ENCODE data around the gene HNRNPLL.
A peak's percentile ranks its signal among the peaks of the same experiment; 100 is the strongest.

HNRNPLL gene

DNA sequence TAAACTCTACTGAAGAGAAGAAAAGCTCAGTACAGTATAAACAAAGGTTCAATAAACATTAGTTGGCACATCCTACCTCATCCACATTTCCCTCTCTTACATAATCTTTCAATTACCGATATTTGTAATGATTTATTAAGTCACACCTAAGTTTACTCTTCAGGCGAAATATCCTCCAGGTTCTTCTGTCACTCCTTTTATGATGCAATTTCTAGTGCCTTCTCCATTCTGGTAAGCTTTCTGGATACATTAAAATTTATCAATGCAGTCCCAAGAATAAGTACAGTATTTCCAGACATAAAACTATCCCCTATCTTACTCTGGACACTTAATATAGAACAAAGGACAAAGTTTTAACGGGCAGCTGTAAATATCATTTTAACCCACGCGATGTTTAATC is 5.6 kb downstream of the HNRNPLL start:
- no peak for FAIRE-seq
- no peak for DNase-seq (ENCODE audit: low spot score)

DNA sequence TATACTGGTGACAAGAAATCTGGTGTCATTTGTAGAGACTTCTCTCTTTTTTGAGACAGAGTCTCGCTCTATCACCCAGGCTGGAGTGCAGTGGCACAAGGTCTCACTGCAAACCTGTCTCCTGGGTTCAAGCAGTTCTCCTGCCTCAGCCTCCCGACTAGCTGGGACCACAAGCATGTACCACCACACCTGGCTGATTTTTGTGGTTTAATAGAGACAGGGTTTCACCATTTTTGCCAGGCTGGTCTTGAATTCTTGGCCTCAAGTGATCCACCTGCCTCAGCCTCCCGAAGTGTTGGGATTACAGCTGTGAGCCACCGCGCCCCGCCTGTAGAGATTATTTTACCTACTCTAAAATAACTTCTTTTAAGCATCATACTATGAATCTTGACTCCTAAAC is 6.5 kb downstream of the HNRNPLL start:
- DNase-seq (ENCODE audit: low spot score) = no peak
- no peak for FAIRE-seq

DNA sequence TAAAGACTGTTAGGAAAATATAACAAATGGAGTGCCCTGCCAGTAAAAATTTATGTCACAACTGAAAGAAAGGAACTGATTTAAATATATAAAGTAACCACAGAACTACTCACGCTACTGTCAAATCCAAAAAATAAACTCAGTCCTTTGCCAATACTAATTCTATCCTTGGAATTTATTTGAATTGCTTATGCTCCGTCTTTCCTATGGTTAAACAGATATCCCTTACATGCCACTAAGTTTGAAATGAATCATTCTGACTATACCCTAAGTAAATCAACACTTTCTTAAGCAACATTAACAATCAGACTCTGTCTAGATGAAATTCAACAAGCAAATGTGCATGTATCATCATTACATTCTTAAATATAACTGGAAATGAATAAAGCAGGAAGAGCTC is 9.8 kb downstream of the HNRNPLL start:
- FAIRE-seq (no peak), DNase-seq (ENCODE audit: low spot score) (no peak)

DNA sequence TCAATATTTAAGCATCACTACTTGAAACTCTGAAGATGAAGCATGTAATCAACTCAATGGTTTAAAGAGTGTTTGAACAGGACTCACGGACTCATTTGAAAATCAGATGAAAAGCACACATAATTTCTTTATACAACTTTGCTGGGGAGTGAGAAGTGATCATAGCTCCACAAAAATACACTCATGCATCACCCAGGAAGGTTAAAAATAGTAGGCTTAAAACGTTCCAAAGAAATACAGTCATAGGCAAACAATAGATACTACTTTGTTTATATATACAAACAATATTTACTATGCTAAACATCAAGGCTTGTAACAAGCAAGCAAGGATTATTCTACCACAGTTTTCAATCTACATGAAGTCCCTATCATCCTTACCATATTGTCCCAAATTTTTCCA is 11.6 kb downstream of the HNRNPLL start:
- FAIRE-seq (no peak), DNase-seq (ENCODE audit: low spot score) (no peak)

DNA sequence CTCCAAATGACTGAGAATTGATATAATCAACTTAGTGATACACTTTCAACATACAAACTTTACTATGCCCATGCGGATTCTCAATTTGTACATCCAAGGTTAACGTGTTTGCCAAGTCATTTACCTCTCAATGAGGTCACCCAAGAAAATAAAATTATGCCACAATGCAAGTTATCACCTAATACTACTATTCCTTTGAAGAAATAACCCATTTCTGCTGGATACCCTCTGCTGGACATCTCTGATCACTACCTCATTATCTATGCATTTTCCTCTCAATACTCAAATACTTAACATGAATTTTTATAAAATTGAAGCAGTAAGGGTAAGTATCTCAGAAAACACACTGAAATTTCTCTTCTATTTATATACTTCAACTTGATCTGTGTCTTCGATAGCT is 12.7 kb downstream of the HNRNPLL start:
- DNase-seq (ENCODE audit: low spot score) = no peak
- no peak for FAIRE-seq

DNA sequence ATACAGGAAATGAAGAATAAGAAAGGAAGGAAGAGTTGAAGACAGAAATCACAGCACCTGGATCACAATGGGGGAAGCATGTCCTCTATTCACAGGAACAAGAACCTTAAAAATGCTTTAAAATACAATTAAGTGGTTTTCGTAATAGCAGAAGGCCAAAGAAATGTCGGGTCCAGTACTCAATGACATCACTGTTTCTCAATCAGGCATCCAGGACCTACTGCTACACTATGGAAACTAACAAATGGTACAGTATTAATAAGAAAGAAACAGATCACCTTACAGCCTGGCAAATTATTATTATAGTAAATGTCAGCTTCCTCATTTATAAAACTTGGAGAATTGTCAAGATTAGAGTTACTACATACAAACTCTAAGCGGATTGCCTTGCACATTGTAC is 15.8 kb downstream of the HNRNPLL start:
- DNase-seq (ENCODE audit: low spot score) (no peak), FAIRE-seq (no peak)

DNA sequence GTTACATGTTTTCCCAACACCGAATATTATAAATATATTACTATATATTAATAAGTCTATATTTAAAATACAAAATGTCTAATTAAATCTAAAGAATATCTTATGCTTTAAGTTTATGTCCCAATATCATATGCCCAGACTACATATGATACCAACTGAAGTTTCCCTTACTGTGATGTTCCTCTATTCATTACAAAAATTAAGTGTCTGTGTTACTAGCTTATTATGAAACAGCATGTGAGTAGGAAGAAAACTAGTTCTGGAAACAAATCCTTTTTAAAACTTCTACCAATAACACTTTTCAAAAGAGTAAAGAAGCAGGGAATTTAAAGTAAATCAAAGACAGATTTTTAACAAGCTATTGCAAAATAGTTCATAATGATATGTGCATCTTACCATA is 17.8 kb downstream of the HNRNPLL start:
- FAIRE-seq = no peak
- DNase-seq (ENCODE audit: low spot score) = no peak

DNA sequence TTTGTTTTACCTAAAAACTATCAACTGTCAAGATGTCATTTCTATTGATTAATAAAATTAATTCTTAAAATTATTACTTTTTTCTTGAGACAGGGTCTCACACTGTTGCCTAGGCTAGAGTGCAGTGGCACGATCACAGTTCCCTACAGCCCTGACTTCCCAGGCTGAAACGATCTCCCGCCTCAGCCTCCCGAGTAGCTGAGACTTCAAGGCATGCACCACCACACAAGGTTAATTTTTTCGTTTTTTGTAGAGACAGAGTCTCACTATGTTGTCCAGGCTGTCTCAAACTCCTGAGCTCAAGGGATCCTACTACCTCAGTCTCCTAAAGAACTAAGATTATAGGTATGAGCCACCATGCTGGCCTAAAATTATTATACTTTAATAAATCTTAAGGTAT is 18.7 kb downstream of the HNRNPLL start:
- no peak for FAIRE-seq
- no peak for DNase-seq (ENCODE audit: low spot score)

DNA sequence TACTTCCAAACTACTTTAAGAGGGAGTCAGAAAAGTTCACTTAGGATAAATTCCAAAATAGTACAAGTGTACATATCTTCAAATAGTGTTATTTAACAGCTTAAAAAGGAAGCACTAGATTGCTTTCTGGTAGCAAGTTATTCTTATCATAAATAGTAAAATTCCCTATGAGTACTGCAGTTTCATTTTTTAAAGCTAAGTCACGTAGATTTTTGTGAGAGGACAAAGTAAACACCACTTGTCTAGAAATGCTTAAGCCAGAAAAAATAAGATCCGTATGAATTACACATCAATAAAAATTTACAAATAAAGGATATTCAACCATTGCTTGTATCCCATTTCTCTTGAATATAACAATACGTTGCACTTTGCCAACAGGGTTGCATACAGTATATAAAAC is 19.2 kb downstream of the HNRNPLL start:
- no peak for FAIRE-seq
- no peak for DNase-seq (ENCODE audit: low spot score)

DNA sequence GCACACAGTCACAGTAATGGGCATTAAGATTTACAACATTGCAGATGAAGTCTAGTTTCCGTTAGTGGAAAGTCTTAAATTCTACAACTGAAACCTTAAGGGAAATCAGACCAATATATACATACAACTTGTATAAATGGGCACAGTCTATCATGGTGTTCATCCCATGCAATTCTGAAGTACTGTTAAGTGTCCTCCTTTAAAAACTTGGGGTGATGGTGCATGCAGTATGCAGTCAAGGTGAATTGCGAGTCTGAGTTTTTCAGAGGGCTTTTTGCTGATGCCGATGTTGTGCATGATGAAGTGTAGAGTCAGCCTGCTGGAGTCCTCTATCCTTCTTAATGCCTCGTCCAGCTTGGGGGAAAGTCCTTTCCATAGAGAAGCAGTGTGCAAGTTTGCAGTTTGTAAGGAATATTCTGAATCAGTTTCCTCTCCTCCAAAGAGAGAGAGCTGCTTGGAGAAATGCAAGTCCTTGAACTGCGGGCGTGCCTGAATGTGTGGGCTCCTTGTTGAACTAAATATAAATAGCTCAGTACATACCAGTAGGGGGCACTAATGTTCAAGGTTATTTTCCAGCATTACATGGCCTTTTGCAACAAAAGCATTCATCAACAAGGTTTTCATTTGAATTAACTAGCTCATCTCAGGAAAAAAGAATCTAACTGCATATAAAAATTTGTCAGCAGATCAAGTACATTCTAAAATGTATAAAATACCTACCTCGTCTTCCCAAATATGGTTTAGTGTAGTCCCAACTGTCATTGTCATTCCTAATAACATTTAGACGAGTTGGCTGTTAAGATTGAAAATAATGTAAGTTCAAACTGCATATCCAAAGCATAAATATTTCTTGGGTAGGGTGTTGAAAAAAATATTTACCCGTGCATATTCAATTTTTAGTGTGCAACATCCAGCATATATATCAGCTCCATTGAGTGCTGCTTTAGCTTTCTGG is 21.3 kb downstream of the HNRNPLL start:
- DNase-seq (ENCODE audit: low spot score) = peak; percentile 48
- FAIRE-seq = no peak

DNA sequence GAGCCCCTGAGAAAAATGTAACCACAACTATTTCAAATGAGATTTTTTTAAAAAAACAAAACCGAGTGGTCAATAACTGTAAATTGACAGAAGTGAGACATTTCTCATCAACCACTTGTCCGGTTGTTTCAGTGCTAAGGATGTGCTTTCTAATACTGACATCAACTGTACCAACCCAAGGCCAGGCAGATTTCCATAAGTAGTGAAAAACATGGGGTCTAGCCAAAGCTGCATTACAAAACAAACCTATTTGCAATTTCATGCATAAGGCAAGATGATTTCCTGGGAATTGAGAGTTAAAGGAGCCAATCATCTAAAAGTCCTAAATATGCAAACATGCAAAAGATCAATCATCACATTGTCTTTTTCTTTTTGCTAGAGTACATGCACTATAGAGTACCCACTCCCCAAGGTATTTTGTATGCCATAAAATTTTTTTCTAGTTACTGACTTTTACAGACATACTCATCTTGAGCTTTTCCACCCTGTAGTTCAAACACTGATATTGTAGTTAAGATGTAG is 22.6 kb downstream of the HNRNPLL start:
- no peak for DNase-seq (ENCODE audit: low spot score)
- FAIRE-seq = no peak

DNA sequence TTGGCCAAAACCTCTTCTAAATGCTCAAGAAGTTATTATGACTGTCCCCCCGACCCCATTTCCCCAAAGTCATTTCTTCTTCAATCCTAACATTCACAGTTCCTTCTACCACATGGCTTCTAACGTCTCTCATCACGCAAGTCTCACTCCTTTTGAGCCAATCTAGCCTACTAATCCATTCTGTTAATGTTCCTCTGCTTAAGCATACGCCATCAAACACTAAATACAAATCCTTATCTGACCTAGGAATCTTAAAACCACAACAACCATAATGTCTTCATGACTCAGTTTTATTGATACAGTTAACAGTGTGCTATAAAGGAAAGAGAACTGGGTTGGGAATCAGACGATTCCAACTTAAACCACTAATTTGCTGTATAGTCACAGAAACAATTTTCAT is 23.9 kb downstream of the HNRNPLL start:
- no peak for DNase-seq (ENCODE audit: low spot score)
- FAIRE-seq = no peak

DNA sequence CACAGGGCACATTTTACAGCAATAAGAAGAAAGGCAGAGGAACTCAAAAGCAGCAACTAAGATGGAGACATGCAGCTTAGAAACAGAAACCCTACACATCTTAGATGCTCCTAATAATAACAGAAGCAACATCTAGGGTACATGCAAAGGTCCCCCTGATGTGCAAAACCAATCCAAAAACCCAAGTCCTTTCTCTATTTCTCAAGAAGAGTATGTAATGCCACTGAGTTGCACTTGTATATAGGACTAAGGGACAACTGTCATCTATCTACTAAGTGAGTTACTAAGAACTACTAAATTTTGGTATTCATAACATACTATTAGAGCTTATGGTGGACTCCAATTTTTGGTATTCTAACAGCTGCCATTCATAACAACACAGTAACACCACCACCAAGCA is 28.4 kb downstream of the HNRNPLL start:
- DNase-seq (ENCODE audit: low spot score) = no peak
- FAIRE-seq = no peak

DNA sequence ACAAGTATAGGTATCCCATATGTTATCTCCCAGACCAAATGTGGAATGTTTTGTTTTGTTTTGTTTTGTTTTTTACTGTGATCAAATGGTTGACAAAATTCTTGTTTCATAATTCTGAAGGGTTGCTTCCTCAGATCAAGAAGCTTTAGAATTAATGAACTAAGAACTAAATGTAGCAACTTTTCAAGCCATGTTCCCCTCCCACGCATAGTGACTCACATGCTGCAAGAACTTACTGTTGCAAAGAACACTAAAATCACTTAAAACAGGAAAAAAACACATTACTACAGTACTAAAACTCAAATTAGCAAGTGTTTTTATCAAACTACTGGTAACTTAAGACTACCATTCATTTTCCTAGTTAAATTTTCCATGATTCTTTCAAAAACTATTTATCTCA is 30.6 kb downstream of the HNRNPLL start:
- no peak for DNase-seq (ENCODE audit: low spot score)
- FAIRE-seq = no peak

DNA sequence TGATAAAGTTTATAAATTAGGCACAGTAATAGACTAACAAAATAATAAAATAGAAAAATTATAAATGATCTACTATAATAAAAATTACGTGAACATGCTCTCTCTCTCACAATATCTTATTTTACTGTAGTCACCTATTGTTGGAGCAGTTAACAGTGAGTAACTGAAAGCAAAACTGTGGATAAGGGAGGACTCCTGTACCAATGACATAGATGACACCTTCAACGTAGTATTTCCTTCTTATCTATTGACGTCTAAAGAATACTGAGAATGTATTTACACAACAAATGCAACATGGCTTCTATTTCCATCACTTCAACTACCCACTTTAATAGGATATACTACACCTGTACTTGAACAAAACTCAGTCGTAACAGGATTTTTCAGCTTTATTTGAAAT is 31.5 kb downstream of the HNRNPLL start:
- DNase-seq (ENCODE audit: low spot score) = no peak
- FAIRE-seq = no peak

DNA sequence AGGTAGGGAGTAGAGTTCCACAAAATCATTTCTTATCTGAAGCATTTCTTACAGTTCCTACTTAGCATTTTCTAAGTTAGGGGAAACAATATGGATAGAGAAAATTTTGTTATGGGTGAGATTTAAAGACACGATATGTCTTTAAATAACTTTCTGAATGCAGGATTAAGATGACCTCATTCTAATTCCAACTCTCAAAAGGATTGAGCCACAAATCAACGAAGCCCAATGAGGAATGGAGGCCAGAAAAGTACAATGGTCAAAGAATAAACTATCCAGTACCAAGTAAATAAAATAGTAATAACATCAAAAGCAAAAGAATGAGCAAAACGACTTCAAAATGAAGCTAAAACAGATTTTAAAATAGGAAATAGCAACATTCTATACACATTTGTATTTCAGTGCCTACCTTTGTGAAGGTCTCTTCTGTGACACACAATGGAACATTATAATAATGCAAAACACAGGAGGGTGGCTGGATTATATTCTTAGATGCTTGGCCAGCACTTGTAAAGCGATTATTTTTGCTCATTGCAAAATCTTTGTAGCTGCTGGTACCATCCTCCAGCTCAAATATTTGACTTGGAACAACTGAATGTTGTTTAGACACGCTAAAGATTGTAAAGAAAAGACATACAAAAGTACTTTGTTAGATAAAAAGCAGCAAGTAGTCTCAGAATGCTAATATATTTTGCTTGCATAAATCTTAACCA is 33.8 kb downstream of the HNRNPLL start:
- no peak for FAIRE-seq
- DNase-seq (ENCODE audit: low spot score) = no peak

DNA sequence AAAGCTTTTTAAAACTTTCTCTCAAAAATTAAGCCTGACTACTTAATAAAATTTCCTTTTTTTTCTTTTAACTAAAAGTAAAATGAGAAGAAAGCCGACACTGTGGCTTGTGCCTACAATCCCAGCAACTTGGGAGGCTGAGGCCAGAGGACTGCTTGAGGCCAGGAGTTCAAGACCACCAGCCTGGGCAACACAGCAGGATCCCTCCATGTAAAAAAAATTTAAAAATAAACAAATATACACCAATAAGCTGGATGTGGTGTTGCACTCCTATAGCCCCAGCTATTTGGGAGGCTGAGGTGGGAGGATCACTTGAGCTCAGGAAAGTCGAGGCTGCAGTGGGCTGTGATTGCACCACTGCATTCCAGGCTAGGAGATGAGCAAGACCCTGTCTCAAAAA is 37.4 kb downstream of the HNRNPLL start:
- no peak for DNase-seq (ENCODE audit: low spot score)
- FAIRE-seq = no peak

DNA sequence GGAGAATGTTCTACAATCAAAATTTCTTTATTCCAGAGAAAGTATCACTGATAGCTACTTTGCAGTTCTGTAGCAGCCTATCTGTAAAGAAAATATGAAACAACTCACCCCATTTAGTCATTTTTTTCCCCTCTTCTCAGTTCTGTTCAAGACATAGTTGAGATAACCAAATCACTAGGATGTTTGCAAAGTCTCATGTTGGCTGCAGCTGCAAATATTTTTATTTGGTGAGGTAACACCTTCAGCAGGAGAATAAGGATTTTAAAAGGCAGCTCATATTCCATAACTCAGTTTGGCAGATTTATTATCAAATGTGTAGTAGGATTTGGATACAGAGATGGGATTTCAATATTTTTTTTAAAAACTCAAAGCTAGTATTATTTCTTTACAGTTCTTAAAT is 41.0 kb downstream of the HNRNPLL start:
- DNase-seq (ENCODE audit: low spot score) (no peak), FAIRE-seq (no peak)

DNA sequence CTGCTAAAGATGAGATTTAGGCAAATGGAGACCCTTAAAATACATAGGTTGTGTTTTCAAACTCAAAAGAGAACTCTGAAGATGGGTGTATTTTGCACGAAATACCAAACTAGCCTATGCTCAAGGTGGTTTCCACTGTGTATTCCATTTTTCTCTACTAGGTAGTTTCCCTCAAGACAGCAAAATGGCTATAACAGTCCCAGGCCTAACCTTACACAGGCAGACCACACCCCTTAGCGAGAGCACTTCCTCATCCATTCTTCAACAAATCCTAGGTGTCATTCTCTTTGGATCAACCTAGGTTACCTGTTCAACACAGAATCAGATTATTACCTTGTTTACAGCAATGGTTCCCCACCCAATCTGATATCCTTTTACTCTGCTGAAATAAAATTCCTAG is 42.6 kb downstream of the HNRNPLL start:
- FAIRE-seq = peak; percentile 37
- no peak for DNase-seq (ENCODE audit: low spot score)

DNA sequence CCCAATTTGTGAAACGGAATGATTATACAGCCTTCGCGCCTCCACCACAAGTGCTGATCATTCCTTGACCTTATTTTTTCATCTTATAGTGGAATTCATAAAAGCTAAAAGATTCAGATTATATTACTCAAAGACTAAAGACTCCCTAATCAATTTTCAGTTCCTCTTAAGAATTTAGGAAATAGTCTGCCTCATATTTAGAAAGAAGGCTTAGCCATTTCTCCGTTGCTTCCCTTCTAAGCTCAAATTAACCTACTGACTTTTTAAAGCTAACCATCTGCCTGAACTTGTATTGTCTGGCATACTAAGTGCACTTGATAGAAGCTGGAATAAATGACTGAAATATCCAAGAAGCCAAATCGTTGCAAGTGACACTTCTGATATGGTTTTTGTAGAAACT is 44.7 kb downstream of the HNRNPLL start:
- FAIRE-seq (no peak), DNase-seq (ENCODE audit: low spot score) (no peak)

DNA sequence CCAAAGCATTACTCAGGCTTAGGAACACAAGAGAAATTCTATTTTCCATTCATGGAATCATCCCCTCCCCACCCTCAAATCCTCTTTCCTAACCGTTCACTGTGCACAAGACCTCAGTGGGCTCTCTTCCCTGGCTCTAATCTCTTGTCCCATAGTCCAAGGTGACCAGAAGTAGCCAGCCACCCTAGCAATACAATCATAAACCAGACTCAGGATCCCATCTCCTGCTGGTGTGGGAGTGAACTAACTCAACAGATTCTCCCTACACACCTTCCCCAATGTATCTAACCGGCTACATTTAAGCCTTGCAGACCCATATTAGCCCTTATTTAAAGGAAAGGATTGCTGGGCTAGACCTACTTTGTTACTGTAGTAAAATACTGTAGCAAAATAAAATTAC is 45.5 kb downstream of the HNRNPLL start:
- DNase-seq (ENCODE audit: low spot score) (no peak), FAIRE-seq (no peak)

DNA sequence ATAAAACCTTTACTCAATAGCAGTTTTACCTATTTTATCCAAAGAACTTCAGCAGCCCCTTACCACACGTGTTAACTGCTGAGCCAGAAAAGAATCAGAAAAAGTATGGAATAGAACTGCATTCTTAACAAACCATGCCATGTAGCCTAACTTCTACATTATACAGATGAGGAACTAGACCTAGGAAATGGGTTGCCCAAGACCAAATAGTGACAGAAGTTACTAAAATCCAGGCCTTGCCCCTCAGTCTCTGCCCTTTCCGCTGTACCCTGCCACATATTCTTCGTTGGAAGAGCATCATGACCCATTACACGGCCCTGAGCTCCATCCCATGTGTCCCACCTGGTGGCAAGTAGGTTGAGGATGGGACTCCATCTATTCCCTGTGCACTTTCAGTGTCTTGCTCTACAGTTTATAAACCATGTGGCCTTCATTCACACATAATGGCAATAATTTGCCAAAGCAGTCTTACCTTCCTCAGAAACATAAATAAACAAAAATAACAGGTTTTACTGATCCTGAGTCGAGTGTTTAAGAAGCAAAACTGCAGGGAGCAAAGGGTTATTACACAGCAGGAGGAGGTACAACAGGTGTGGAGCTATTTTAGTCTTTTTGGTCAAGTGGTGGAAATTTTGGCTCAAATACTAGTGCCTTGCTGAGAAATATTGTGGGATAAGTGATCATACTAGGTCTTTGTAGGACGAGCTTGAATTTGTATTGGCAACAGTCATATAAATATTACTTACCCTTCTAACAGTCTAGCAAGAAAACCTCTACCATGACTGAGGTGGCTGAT is 46.5 kb downstream of the HNRNPLL start:
- DNase-seq (ENCODE audit: low spot score) (no peak), FAIRE-seq (no peak)

Data from urothelium cell line (cell line).